A673 (cell line): ENCODE measurements around the gene AMDHD2. TPM values are rescaled to one million over a fixed set of nuclear protein-coding genes. Genes with fewer than 3 reads are reported as not detected.

ENCODE experiments used
- BruUV-seq: library from RNA; stranded (reverse); fragments of 400-500 nt; replicated peaks from 2 replicates; lab custom pipeline; 2021; lab: Mats Ljungman, UMichigan
- CTCF ChIA-PET: fragments of 300-600 bp; sonication (Branson Sonifier 250); formaldehyde crosslinking; loops from one replicate; lab custom pipeline; 2022; ENCODE audit warnings: antibody characterized with exemption; lab: Charles Lee
- POLR2A ChIA-PET: fragments of 300-600 bp; sonication (Branson Sonifier 250); formaldehyde crosslinking; loops from one replicate; lab custom pipeline; 2022; ENCODE audit warnings: antibody characterized with exemption; ENCODE audit not compliant: low non-redundant PET; lab: Charles Lee
- DNase-seq: peaks from one replicate; pipeline ENCODE4 v3.0.0-alpha.2; 2015; ENCODE audit warnings: low spot score
- H3K27ac ChIP-seq: fragments of 200-600 bp; sonication (generic); 2 replicates; pipeline ENCODE4 v1.5.1; 2016; ENCODE audit warnings: mixed run types, low read depth, mild to moderate bottlenecking, mixed read lengths, antibody characterized with exemption, low read length; ENCODE audit not compliant: poor library complexity, severe bottlenecking
- H3K27me3 ChIP-seq: fragments of 200-600 bp; sonication (generic); replicated peaks from 2 replicates; pipeline ENCODE4 v1.6.1; 2017; ENCODE audit warnings: mixed run types, low read depth, mild to moderate bottlenecking, mixed read lengths, antibody characterized with exemption, low read length; ENCODE audit not compliant: insufficient read depth, poor library complexity
- H3K36me3 ChIP-seq: fragments of 200-600 bp; sonication (generic); 2 replicates; pipeline ENCODE4 v1.6.1; 2016; ENCODE audit warnings: mixed run types, mild to moderate bottlenecking, mixed read lengths, antibody characterized with exemption, low read length; ENCODE audit not compliant: insufficient read depth, poor library complexity, severe bottlenecking
- H3K4me1 ChIP-seq: fragments of 200-600 bp; sonication (generic); 2 replicates; pipeline ENCODE4 v1.6.1; 2017; ENCODE audit warnings: mixed run types, mild to moderate bottlenecking, mixed read lengths, antibody characterized with exemption, low read length; ENCODE audit not compliant: insufficient read depth, poor library complexity, severe bottlenecking
- H3K4me3 ChIP-seq: fragments of 200-600 bp; sonication (generic); 2 replicates; pipeline ENCODE4 v1.5.1; 2016; ENCODE audit warnings: low read depth, mixed run types, mild to moderate bottlenecking, mixed read lengths, low read length; ENCODE audit not compliant: poor library complexity, severe bottlenecking
- H3K9me3 ChIP-seq: fragments of 200-600 bp; sonication (generic); 2 replicates; pipeline ENCODE4 v1.6.1; 2016; ENCODE audit warnings: mixed run types, low read depth, mild to moderate bottlenecking, mixed read lengths, antibody characterized with exemption, low read length; ENCODE audit not compliant: poor library complexity, severe bottlenecking
- CTCF ChIP-seq: fragments of 300-800, 200-600 bp; sonication (generic); conservative IDR thresholded peaks from 2 replicates; pipeline ENCODE4 v1.5.1; 2017; ENCODE audit warnings: low read depth, mild to moderate bottlenecking, antibody characterized with exemption, low read length, moderate library complexity, mixed read lengths
- EZH2 ChIP-seq: fragments of 200-600 bp; sonication (generic); IDR thresholded peaks from 2 replicates; pipeline ENCODE4 v1.6.1; 2017; ENCODE audit warnings: borderline replicate concordance, low read depth, mild to moderate bottlenecking, mixed read lengths, antibody characterized with exemption, low read length; ENCODE audit not compliant: poor library complexity, severe bottlenecking
- intact Hi-C: fragments of 100-400 bp; cut with micrococcal nuclease; formaldehyde crosslinking; loops from one replicate; pipeline ENCODE4 v1.10.0; 2022; ENCODE audit not compliant: unreplicated experiment
- total RNA-seq: library from RNA; stranded (reverse); gene quantifications from 2 replicates; pipeline ENCODE4 v1.2.3, GENCODE V29; 2021

AMDHD2 gene
- total RNA-seq, 1 experiment from 2014 or later: 53.3 TPM

- DNase-seq: no peak
- Histone ChIP-seq H3K27ac (no peak overlapping the region), H3K4me1 (peaks cover 5% of the 10 kb centered on the region), H3K9me3 (no peaks in the 10 kb centered on the region), H3K4me3 (no peak overlapping the region), H3K36me3 (peaks cover 19% of the 10 kb centered on the region), H3K27me3 (no peaks in the 10 kb centered on the region)
- intact Hi-C loops: no loop called here
- BruUV-seq: no TSS peak
- ChIA-PET CTCF (no interaction called here), POLR2A (no interaction called here)
- TF ChIP-seq CTCF (no peak), EZH2 (no peak)
Observed at GRCh38 chr16:2528161-2529060, 8.2 kb downstream of the AMDHD2 start.

GRCh38 chr16:2529061-2529931 is 9.1 kb downstream of the AMDHD2 start:
- peak; percentile 37 for DNase-seq
- H3K27me3 ChIP-seq: no peaks in the 10 kb centered on the region
- no TSS peak for BruUV-seq
- no peak overlapping the region for H3K4me3 ChIP-seq
- peaks cover 5% of the 10 kb centered on the region for H3K4me1 ChIP-seq
- no peaks in the 10 kb centered on the region for H3K9me3 ChIP-seq
- TF ChIP-seq EZH2 (no peak), CTCF (no peak)
- no peak overlapping the region for H3K27ac ChIP-seq
- intact Hi-C loops: no loop called here
- POLR2A ChIA-PET: no interaction called here
- H3K36me3 ChIP-seq: peaks cover 16% of the 10 kb centered on the region
- CTCF ChIA-PET: no interaction called here

GRCh38 chr16:2529961-2530628 is 9.9 kb downstream of the AMDHD2 start:
- no peaks in the 10 kb centered on the region for H3K9me3 ChIP-seq
- ChIA-PET CTCF (no interaction called here), POLR2A (no interaction called here)
- no peak overlapping the region for H3K4me3 ChIP-seq
- peaks cover 10% of the 10 kb centered on the region for H3K36me3 ChIP-seq
- no peak overlapping the region for H3K27ac ChIP-seq
- H3K4me1 ChIP-seq: peaks cover 5% of the 10 kb centered on the region
- no peaks in the 10 kb centered on the region for H3K27me3 ChIP-seq
- BruUV-seq: no TSS peak
- no peak for DNase-seq
- TF ChIP-seq CTCF: no peak
- no peak for TF ChIP-seq EZH2
- intact Hi-C loops: no loop called here
